Measurements from ENCODE around the gene KIF27.

DNA sequence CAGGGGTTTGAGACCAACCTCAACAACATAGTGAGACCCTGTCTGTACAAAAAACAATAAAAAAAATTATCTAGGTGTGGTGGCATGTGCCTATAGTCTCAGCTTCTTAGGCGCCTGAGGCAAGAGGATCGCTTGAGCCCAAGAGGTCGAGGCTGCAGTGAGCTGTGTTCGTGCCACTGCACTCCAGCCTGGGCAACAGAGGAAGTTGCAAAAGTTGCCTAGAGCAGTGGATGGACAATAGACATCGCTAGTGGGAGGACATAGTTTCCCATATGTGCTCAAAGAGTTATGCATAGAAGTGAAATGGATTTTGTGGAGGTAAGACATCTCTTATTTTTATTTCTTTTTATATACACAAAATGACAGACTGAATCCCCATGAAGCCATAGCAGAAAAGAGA, 39.8 kb upstream of the KIF27 start:
- TF ChIP-seq, protein P1, sequence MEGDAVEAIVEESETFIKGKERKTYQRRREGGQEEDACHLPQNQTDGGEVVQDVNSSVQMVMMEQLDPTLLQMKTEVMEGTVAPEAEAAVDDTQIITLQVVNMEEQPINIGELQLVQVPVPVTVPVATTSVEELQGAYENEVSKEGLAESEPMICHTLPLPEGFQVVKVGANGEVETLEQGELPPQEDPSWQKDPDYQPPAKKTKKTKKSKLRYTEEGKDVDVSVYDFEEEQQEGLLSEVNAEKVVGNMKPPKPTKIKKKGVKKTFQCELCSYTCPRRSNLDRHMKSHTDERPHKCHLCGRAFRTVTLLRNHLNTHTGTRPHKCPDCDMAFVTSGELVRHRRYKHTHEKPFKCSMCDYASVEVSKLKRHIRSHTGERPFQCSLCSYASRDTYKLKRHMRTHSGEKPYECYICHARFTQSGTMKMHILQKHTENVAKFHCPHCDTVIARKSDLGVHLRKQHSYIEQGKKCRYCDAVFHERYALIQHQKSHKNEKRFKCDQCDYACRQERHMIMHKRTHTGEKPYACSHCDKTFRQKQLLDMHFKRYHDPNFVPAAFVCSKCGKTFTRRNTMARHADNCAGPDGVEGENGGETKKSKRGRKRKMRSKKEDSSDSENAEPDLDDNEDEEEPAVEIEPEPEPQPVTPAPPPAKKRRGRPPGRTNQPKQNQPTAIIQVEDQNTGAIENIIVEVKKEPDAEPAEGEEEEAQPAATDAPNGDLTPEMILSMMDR (IDR thresholded peaks at IDR 0.05; ENCODE audit: low read depth, low read length, missing input control) = no peak
- TF ChIP-seq JUND (IDR thresholded peaks at IDR 0.05) (no peak), RXRA (IDR thresholded peaks at IDR 0.05) (no peak), YY1 (IDR thresholded peaks at IDR 0.05) (no peak), TAF1 (conservative IDR thresholded peaks at IDR 0.05) (no peak), RAD21 (IDR thresholded peaks at IDR 0.05) (no peak), EGR1 (IDR thresholded peaks at IDR 0.05; ENCODE audit: low read depth in 2 of 2) (no peak)
- TF ChIP-seq, protein P2, sequence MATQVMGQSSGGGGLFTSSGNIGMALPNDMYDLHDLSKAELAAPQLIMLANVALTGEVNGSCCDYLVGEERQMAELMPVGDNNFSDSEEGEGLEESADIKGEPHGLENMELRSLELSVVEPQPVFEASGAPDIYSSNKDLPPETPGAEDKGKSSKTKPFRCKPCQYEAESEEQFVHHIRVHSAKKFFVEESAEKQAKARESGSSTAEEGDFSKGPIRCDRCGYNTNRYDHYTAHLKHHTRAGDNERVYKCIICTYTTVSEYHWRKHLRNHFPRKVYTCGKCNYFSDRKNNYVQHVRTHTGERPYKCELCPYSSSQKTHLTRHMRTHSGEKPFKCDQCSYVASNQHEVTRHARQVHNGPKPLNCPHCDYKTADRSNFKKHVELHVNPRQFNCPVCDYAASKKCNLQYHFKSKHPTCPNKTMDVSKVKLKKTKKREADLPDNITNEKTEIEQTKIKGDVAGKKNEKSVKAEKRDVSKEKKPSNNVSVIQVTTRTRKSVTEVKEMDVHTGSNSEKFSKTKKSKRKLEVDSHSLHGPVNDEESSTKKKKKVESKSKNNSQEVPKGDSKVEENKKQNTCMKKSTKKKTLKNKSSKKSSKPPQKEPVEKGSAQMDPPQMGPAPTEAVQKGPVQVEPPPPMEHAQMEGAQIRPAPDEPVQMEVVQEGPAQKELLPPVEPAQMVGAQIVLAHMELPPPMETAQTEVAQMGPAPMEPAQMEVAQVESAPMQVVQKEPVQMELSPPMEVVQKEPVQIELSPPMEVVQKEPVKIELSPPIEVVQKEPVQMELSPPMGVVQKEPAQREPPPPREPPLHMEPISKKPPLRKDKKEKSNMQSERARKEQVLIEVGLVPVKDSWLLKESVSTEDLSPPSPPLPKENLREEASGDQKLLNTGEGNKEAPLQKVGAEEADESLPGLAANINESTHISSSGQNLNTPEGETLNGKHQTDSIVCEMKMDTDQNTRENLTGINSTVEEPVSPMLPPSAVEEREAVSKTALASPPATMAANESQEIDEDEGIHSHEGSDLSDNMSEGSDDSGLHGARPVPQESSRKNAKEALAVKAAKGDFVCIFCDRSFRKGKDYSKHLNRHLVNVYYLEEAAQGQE (IDR thresholded peaks at IDR 0.05) = no peak

Measured in liver (tissue), 3 donors.